Chondrocyte (in vitro differentiated cells): Measurements from ENCODE around the gene PLPP4. TPM values are rescaled to one million over a fixed set of nuclear protein-coding genes. Genes with fewer than 3 reads are reported as not detected.
"Not testable (repeated sequence)": the region's sequence is repeated elsewhere in the genome, so short reads cannot be mapped to it uniquely, and the experiment has no call there.

Experiments
- DNase-seq: peaks from one replicate; pipeline ENCODE4 v3.0.0; 2021; ENCODE audit warnings: mixed read lengths, low spot score
- H3K27ac Mint-ChIP-seq: one replicate; pipeline ENCODE4 v1.8.0; 2021; ENCODE audit warnings: mild to moderate bottlenecking, moderate library complexity, mixed read lengths; ENCODE audit not compliant: unreplicated experiment
- H3K27me3 Mint-ChIP-seq: 2 replicates; pipeline ENCODE4 v1.8.0; 2021; ENCODE audit warnings: low read depth, mixed read lengths
- H3K36me3 Mint-ChIP-seq: 2 replicates; pipeline ENCODE4 v1.8.0; 2021; ENCODE audit warnings: low read depth, mixed read lengths
- H3K4me1 Mint-ChIP-seq: 2 replicates; pipeline ENCODE4 v1.8.0; 2021; ENCODE audit warnings: low read depth, mild to moderate bottlenecking, mixed read lengths
- H3K4me3 Mint-ChIP-seq: one replicate; pipeline ENCODE4 v1.8.0; 2021; ENCODE audit warnings: mild to moderate bottlenecking, moderate library complexity, mixed read lengths; ENCODE audit not compliant: unreplicated experiment
- H3K9me3 Mint-ChIP-seq: 2 replicates; pipeline ENCODE4 v1.8.0; 2021; ENCODE audit warnings: low read depth, mixed read lengths
- CTCF ChIP-seq: fragments of 200-600 bp; sonication (generic); IDR thresholded peaks from 2 replicates; pipeline ENCODE4 v1.5.0; 2021; ENCODE audit warnings: antibody characterized with exemption, mild to moderate bottlenecking, moderate library complexity
- total RNA-seq: library from RNA; stranded (reverse); gene quantifications from 3 replicates; pipeline ENCODE4 v1.2.1, GENCODE V29; 2021

PLPP4 gene
- total RNA-seq, 1 donor from 2014 or later = 3.0 TPM

- no peaks in the 10 kb centered on the region for H3K27me3 Mint-ChIP-seq
- no peaks in the 10 kb centered on the region for H3K36me3 Mint-ChIP-seq
- peaks cover 12% of the 10 kb centered on the region for H3K4me1 Mint-ChIP-seq
- TF ChIP-seq CTCF = no peak
- DNase-seq = no peak
- no peak overlapping the region for H3K27ac Mint-ChIP-seq
- no peak overlapping the region for H3K4me3 Mint-ChIP-seq
- no peaks in the 10 kb centered on the region for H3K9me3 Mint-ChIP-seq
These were observed 42.9 kb downstream of the PLPP4 start for GRCh38 chr10:120499883-120500282.

- Mint-ChIP-seq H3K36me3 (no peaks in the 10 kb centered on the region), H3K27ac (no peak overlapping the region), H3K27me3 (no peaks in the 10 kb centered on the region), H3K9me3 (no peaks in the 10 kb centered on the region), H3K4me3 (no peak overlapping the region), H3K4me1 (peaks cover 18% of the 10 kb centered on the region)
- no peak for TF ChIP-seq CTCF
- no peak for DNase-seq
These were observed 46.7 kb downstream of the PLPP4 start for GRCh38 chr10:120503689-120504088.

- not testable (repeated sequence) for H3K36me3 Mint-ChIP-seq, DNase-seq, H3K4me3 Mint-ChIP-seq, H3K9me3 Mint-ChIP-seq, H3K27ac Mint-ChIP-seq, H3K27me3 Mint-ChIP-seq
- H3K4me1 Mint-ChIP-seq = peaks cover 18% of the 10 kb centered on the region
These were observed 47.2 kb downstream of the PLPP4 start for GRCh38 chr10:120504227-120504626.

- no peaks in the 10 kb centered on the region for H3K36me3 Mint-ChIP-seq
- TF ChIP-seq CTCF = no peak
- no peaks in the 10 kb centered on the region for H3K27me3 Mint-ChIP-seq
- no peak overlapping the region for H3K27ac Mint-ChIP-seq
- H3K4me1 Mint-ChIP-seq = peaks cover 18% of the 10 kb centered on the region
- no peaks in the 10 kb centered on the region for H3K9me3 Mint-ChIP-seq
- no peak overlapping the region for H3K4me3 Mint-ChIP-seq
- DNase-seq = no peak
These were observed 48.0 kb downstream of the PLPP4 start for GRCh38 chr10:120505056-120505455.

- Mint-ChIP-seq H3K4me3 (no peak overlapping the region), H3K36me3 (no peaks in the 10 kb centered on the region), H3K27me3 (no peaks in the 10 kb centered on the region), H3K27ac (no peak overlapping the region), H3K9me3 (no peaks in the 10 kb centered on the region), H3K4me1 (peaks cover 18% of the 10 kb centered on the region)
- TF ChIP-seq CTCF = no peak
- DNase-seq = no peak
These were observed 48.8 kb downstream of the PLPP4 start for GRCh38 chr10:120505866-120506265.

GRCh38 chr10:120506674-120507073 lies 49.6 kb downstream of the PLPP4 start:
- Mint-ChIP-seq H3K27me3 (no peaks in the 10 kb centered on the region), H3K9me3 (no peaks in the 10 kb centered on the region)
- no peak for DNase-seq

More at GRCh38 chr10:120506674-120507073, 49.6 kb downstream of the PLPP4 start:
- Mint-ChIP-seq H3K4me3 (no peak overlapping the region), H3K36me3 (no peaks in the 10 kb centered on the region), H3K4me1 (peaks cover 18% of the 10 kb centered on the region), H3K27ac (no peak overlapping the region)
- no peak for TF ChIP-seq CTCF
